Uterus (tissue), 4 donors: ENCODE measurements around the gene MMP17. TPM values are rescaled to one million over a fixed set of nuclear protein-coding genes. Genes with fewer than 3 reads are reported as not detected.

ENCODE experiments used
- DNase-seq, 2 donors: peaks; one replicate each; pipeline ENCODE4 v3.0.0-alpha.2; 2019 to 2020
- H3K27ac ChIP-seq, 2 donors: fragments of 200-600 bp; sonication (generic); 1 replicate in 1 of 2; 2 replicates in 1 of 2; pipeline ENCODE4 v1.5.1; 2016 to 2018
- H3K27me3 ChIP-seq, 2 donors: fragments of 200-600 bp; sonication (generic); one replicate each; pipeline ENCODE4 v1.5.1; 2018 to 2019; ENCODE audit warnings: control low read depth in 1 of 2
- H3K36me3 ChIP-seq, 2 donors: fragments of 200-600 bp; sonication (generic); one replicate each; pipeline ENCODE4 v1.5.1; 2019; ENCODE audit warnings: control low read depth in 1 of 2
- H3K4me1 ChIP-seq, 2 donors: fragments of 200-600 bp; sonication (generic); one replicate each; pipeline ENCODE4 v1.5.1; 2018 to 2019; ENCODE audit warnings: control low read depth in 1 of 2
- H3K4me3 ChIP-seq, 2 donors: fragments of 200-600 bp; sonication (generic); 1 replicate in 1 of 2; 2 replicates in 1 of 2; pipeline ENCODE4 v1.5.1; 2018 to 2019; ENCODE audit warnings: mild to moderate bottlenecking in 1 of 2
- H3K9me3 ChIP-seq, 2 donors: fragments of 200-600 bp; sonication (generic); one replicate each; pipeline ENCODE4 v1.5.1; 2019; ENCODE audit warnings: control low read depth in 1 of 2
- CTCF ChIP-seq, 4 experiments: fragments of 200-600 bp in 2 of 4; fragments of 450-650 bp in 2 of 4; sonication (generic) in 2 of 4; IDR thresholded peaks; one replicate each; pipeline ENCODE4 v1.5.1; 2016 to 2019; ENCODE audit warnings: antibody characterized with exemption in 4 of 4, mild to moderate bottlenecking in 2 of 4, moderate library complexity in 1 of 4
- POLR2A ChIP-seq, 2 donors: fragments of 450-650 bp; IDR thresholded peaks; one replicate each; pipeline ENCODE4 v1.6.1; 2016; ENCODE audit warnings: antibody characterized with exemption in 2 of 2, mild to moderate bottlenecking in 1 of 2, moderate library complexity in 1 of 2
- intact Hi-C: fragments of 100-400 bp; cut with DNase I; formaldehyde crosslinking; loops from one replicate; pipeline ENCODE4 v1.15.1; 2023; ENCODE audit warnings: low total_unique reads
- total RNA-seq, 4 donors: library from RNA; depleted of rRNA in 3 of 4; stranded (reverse); fragments of >200 nt in 3 of 4; gene quantifications; one replicate each; pipeline versions ENCODE4 v1.1.0 to v1.2.4, GENCODE V29; 2014 to 2023
- donor health status: DM: yes; HTN: yes; CAD: no.

Gene MMP17
- total RNA-seq, 4 donors from 2014 or later = 0.26 to 17.4 (median 5.0) TPM

GRCh38 chr12:131830335-131830913, 2.2 kb downstream of the MMP17 start:
- Histone ChIP-seq H3K4me3 (peak overlapping the region; percentile 36 to 50), H3K36me3 (no peaks in the 10 kb centered on the region), H3K4me1 (peaks cover 0 to 14% of the 10 kb centered on the region in 2 donors), H3K27ac (peak overlapping the region; percentile 73 to 76), H3K27me3 (peaks cover 0 to 3% of the 10 kb centered on the region in 2 donors), H3K9me3 (no peaks in the 10 kb centered on the region)
- intact Hi-C loops = no loop called here
- TF ChIP-seq CTCF (IDR thresholded peaks at IDR 0.05) = peak; percentile 49 to 76 (median 63)
- peak in 1 of 2 donors; percentile 33 for TF ChIP-seq POLR2A (IDR thresholded peaks at IDR 0.05)
- DNase-seq = peak; percentile 66 to 84

GRCh38 chr12:131830914-131831571, 2.9 kb downstream of the MMP17 start:
- H3K4me1 ChIP-seq = peaks cover 0 to 14% of the 10 kb centered on the region in 2 donors
- H3K27ac ChIP-seq = peak overlapping the region; percentile 73 to 76
- no peak for TF ChIP-seq CTCF (IDR thresholded peaks at IDR 0.05)
- peaks cover 0 to 3% of the 10 kb centered on the region in 2 donors for H3K27me3 ChIP-seq
- intact Hi-C loops = no loop called here
- no peak for DNase-seq
- peak overlapping the region; percentile 36 to 50 for H3K4me3 ChIP-seq
- H3K36me3 ChIP-seq = no peaks in the 10 kb centered on the region
- H3K9me3 ChIP-seq = no peaks in the 10 kb centered on the region

- no peak for TF ChIP-seq CTCF (IDR thresholded peaks at IDR 0.05)
- TF ChIP-seq POLR2A (IDR thresholded peaks at IDR 0.05) = no peak
- peak; percentile 33 to 44 for DNase-seq
- Histone ChIP-seq H3K36me3 (no peaks in the 10 kb centered on the region), H3K27me3 (peaks cover 0 to 3% of the 10 kb centered on the region in 2 donors), H3K9me3 (no peaks in the 10 kb centered on the region), H3K4me1 (peaks cover 0 to 14% of the 10 kb centered on the region in 2 donors), H3K27ac (peak overlapping the region; percentile 73 to 76), H3K4me3 (peak overlapping the region; percentile 36 to 50)
- intact Hi-C loops = no loop called here
Measured at GRCh38 chr12:131831635-131832041, 3.4 kb downstream of the MMP17 start.

GRCh38 chr12:131832321-131833231, 4.4 kb downstream of the MMP17 start:
- intact Hi-C loops = no loop called here
- H3K4me3 ChIP-seq = peak overlapping the region; percentile 27 to 30
- H3K4me1 ChIP-seq = peaks cover 0 to 14% of the 10 kb centered on the region in 2 donors
- no peaks in the 10 kb centered on the region for H3K9me3 ChIP-seq
- no peak for TF ChIP-seq CTCF (IDR thresholded peaks at IDR 0.05)
- no peak for TF ChIP-seq POLR2A (IDR thresholded peaks at IDR 0.05)
- H3K27ac ChIP-seq = peak overlapping the region; percentile 16 to 27
- peaks cover 0 to 3% of the 10 kb centered on the region in 2 donors for H3K27me3 ChIP-seq
- no peaks in the 10 kb centered on the region for H3K36me3 ChIP-seq
- DNase-seq = peak; percentile 52 to 72
